GM19025 (cell line): ENCODE results near the gene PPP3CA.
A peak's percentile ranks its signal among the peaks of the same experiment; 100 is the strongest.
"Not testable (repeated sequence)": the region's sequence is repeated elsewhere in the genome, so short reads cannot be mapped to it uniquely, and the experiment has no call there.

Experiments
- ATAC-seq: cut with Tn5 transposase; IDR thresholded peaks from one replicate; pipeline ENCODE4 v1.9.1; 2021; ENCODE audit warnings: mild to moderate bottlenecking, low read depth, moderate library complexity; ENCODE audit not compliant: unreplicated experiment

PPP3CA gene

GRCh38 chr4:101115887-101116286, 231.4 kb downstream of the PPP3CA start:
- no peak for ATAC-seq

- ATAC-seq, result no peak
These were observed 232.4 kb downstream of the PPP3CA start for GRCh38 chr4:101114936-101115372.

- ATAC-seq, result no peak
These were observed 242.8 kb downstream of the PPP3CA start for GRCh38 chr4:101104312-101105052.

GRCh38 chr4:101103381-101104142, 243.8 kb downstream of the PPP3CA start:
- peak; percentile 88 for ATAC-seq

GRCh38 chr4:101102114-101102742, 245.1 kb downstream of the PPP3CA start:
- no peak for ATAC-seq

GRCh38 chr4:101101072-101101471, 246.3 kb downstream of the PPP3CA start:
- no peak for ATAC-seq

- no peak for ATAC-seq
These were observed 248.5 kb downstream of the PPP3CA start for GRCh38 chr4:101098666-101099400.

GRCh38 chr4:101092609-101093008, 254.7 kb downstream of the PPP3CA start:
- ATAC-seq, result not testable (repeated sequence)

- no peak for ATAC-seq
These were observed 258.2 kb downstream of the PPP3CA start for GRCh38 chr4:101089168-101089567.

GRCh38 chr4:101086801-101087586, 260.3 kb downstream of the PPP3CA start:
- ATAC-seq, result no peak

GRCh38 chr4:101083131-101083530, 264.2 kb downstream of the PPP3CA start:
- no peak for ATAC-seq

GRCh38 chr4:101081695-101082369, 265.5 kb downstream of the PPP3CA start:
- no peak for ATAC-seq

GRCh38 chr4:101081166-101081565, 266.2 kb downstream of the PPP3CA start:
- no peak for ATAC-seq

- ATAC-seq, result no peak
These were observed 268.4 kb downstream of the PPP3CA start for GRCh38 chr4:101078950-101079349.

GRCh38 chr4:101076032-101076431, 271.3 kb downstream of the PPP3CA start:
- ATAC-seq, result no peak

GRCh38 chr4:101075536-101075935, 271.8 kb downstream of the PPP3CA start:
- no peak for ATAC-seq

GRCh38 chr4:101074326-101074725, 273.0 kb downstream of the PPP3CA start:
- no peak for ATAC-seq

- ATAC-seq, result no peak
These were observed 276.1 kb downstream of the PPP3CA start for GRCh38 chr4:101071241-101071640.

GRCh38 chr4:101068115-101068514, 279.2 kb downstream of the PPP3CA start:
- ATAC-seq, result no peak
